ENCODE data around the gene GPR146.

DNA sequence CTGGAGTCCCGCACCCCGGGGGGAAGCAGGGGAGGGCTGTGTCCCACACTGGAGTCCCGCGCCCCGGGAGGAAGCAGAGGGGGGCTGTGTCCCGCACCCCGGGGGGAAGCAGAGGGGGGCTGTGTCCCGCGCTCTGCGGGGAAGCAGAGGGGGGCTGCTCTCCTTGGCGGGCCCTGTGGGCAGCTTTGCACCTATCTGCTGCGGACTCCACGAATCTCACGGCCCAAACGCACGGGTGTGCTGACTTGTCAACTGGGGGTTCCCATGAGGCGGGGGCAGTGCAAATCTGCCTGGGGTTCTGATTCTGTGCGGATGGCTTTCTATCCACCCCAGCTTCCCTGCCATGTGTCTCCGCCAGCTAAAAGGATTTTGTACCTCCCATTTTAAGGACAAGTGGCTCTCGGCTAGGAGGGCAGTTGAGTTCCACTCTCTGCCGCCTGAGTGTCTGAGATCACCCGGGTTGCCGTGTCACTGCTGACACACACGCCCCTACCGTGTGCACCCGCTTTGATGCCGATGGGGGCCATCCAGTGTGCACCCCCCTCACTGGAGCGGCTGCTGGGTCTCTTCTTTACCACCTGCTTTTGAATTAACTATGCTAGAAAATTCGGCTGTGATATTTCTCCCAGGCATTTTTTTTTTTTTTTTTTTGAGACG is 64.0 kb downstream of the GPR146 start:
- TF ChIP-seq, protein P1, sequence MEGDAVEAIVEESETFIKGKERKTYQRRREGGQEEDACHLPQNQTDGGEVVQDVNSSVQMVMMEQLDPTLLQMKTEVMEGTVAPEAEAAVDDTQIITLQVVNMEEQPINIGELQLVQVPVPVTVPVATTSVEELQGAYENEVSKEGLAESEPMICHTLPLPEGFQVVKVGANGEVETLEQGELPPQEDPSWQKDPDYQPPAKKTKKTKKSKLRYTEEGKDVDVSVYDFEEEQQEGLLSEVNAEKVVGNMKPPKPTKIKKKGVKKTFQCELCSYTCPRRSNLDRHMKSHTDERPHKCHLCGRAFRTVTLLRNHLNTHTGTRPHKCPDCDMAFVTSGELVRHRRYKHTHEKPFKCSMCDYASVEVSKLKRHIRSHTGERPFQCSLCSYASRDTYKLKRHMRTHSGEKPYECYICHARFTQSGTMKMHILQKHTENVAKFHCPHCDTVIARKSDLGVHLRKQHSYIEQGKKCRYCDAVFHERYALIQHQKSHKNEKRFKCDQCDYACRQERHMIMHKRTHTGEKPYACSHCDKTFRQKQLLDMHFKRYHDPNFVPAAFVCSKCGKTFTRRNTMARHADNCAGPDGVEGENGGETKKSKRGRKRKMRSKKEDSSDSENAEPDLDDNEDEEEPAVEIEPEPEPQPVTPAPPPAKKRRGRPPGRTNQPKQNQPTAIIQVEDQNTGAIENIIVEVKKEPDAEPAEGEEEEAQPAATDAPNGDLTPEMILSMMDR (IDR thresholded peaks at IDR 0.05): no peak
- no peak for TF ChIP-seq POLR2A (IDR thresholded peaks at IDR 0.05)
